ENCODE measurements around the gene C1QTNF1.
"Not testable (repeated sequence)": the region's sequence is repeated elsewhere in the genome, so short reads cannot be mapped to it uniquely, and the experiment has no call there.

C1QTNF1 gene

DNA sequence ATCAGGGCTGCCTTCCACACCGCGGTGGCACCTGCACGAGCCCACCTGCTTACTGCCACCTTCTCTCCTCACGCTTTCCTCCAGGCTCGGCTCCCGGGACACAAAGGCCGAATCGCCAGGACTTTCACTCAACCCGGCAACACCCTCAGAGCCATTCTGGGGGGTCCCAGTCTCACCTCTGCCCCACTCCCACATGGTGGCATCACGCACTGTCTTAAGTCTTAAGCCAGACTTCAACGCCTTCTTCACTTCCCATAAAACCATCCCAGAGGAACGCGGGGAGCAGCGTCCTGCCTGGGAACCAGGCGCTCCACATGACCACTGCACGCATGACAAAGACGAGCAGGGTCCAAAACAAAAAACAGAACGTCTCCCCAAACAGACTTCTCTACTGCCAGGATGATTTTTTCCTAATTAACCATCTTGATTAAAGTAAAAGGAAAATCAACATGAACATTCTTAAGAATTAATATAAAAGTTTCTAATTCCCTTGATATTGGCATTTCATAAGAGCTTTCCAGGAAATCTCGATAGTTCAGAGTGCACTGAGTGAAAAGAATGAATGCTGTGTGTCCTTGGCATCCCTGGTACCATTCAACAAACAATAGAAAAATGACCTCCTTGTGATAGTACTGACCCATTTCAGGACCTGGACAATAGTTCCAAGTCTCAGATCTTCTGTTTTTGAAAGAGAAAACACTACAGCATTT is 17.0 kb upstream of the C1QTNF1 start:
- no peak for DNase-seq

DNA sequence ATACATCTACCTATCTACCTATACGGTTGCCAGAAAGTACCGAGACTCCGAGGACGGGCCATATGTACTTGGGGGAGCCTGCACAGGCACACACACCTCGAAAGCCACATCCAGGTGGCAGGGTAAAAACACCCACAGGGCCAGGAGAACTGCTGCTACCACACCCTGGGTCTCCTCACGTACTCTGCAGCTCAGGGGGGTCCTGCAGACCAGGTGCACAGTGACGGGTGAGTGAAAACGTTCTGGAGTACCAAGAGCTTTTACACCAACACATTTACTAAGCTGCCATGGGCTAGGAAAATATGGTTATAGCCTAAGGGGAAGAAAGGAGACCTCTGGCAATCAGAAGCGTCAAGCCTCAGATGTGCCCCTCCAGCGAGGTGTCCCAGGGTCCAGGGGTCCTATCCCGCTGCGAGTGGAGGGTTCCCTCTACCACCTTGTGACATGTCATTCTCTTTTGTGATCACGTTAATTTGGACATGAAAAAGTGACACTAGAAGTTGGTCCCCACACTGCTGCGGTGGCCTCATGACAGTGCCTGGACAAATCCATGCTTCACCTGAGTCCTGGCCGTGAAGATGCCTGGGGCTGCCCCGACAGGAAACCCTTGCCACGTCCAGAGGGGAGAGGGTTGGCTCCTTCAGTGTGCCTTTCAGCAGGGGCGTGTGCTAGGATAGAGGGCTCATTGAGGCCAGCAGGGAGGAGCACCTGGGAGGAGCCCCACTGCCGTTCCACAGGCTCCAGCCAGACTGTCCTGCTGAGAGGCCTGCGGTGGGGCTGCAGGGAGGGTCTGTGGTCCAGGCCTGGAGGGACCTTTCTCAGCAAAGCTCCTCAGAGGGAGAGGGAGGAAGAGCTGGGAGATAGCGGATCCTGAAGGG is 16.2 kb upstream of the C1QTNF1 start:
- no peak for DNase-seq

DNA sequence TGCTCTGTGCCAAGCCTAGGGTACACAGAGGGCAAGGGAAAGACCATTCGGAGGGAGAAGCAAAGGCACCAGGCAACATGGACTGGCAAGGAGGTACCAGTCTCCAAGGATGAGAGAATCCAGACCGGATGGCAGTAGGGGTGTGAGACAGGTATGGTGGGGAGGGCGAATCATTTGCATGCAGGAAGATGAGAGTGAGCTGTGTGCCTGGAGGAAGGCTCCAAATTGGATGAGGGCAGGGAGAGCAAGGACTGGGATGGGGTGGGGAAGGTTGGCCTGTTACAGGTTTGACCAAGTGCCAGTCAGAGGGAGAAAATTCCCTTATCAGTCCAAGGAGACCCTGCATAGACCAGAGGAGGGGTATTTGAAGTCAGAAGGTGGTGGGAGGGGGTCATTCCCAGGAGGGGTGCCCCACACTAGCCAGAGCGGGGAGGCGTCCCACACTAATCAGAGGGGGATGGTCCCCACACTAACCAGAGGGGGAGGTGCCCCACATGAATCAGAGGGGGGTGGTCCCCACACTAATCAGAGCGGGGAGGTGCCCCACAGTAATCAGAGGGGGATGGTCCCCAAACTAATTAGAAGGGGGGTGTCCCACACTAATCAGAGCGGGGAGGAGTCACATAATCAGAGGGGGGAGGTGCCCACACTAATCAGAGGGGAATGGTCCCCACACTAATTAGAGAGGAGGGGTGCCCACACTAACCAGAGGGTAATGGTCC is 15.1 kb upstream of the C1QTNF1 start:
- no peak for DNase-seq

DNA sequence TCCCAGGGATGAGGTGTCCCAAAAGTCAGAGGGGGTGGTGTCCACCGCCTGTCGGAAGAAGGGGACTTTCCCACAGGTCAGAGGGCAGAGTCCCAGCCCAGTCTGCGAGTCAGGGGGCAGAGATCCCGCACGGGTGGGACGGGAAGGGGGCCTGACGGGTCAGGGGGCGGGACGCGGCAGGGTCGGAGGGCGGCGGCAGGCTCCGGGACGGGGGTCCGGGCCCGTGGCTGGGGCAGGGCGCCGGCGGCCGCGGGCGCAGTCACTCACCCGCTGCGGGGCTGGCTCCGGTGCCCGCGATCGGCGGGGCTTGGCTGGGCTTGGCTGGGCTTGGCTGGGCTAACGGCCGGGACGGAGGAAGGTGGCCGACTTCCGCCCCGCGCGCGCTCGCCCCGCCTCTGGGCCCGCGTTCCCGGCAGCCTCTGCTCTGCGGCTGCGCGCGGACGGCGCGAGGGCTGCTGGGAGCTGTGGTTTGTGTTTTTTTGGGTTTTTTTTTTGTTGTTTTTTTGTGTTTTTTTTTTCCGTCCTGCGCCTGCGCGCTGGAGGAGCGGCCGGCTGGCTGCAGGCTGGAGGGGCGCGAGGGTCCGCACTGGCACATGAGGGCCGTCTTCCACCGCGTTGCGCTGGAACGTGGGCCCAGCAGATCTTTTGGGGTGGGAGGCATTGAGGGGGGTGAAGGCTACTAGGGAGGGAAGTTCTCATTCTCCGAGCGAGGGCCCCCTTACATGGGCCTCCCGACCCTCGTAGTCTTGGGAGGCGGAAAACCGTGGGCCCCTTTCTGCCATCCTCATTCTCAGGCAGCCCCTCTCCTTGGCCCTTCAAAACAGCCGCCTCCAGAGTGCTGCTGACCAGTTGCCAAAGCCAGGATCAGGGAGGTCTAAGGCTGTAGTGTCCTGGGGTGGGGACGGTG is 14.3 kb upstream of the C1QTNF1 start, which contains the start of gene CANT1:
CANT1 (minus strand) TSS at position 368 of the 907 bp plus-strand sequence. CDS start 12,142 bp downstream, outside the sequence.
- DNase-seq = peak; percentile 89

DNA sequence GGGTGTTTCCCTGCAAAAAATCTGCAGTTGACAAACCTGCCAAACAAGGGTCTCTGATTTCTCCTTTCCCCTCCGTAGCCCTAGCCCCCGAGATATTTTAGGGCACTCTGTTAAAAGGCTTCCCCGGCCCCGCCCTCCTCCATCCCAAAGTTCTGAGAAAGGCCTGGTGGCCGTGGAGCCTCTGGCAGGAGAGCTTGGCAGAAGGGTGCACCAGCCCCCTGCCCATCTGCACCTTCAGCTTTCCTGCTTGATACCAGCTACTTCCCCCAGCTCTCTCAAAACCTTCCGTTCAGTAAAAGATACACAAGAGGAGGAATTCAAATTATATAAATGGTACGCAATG is 13.7 kb upstream of the C1QTNF1 start:
- no peak for DNase-seq

DNA sequence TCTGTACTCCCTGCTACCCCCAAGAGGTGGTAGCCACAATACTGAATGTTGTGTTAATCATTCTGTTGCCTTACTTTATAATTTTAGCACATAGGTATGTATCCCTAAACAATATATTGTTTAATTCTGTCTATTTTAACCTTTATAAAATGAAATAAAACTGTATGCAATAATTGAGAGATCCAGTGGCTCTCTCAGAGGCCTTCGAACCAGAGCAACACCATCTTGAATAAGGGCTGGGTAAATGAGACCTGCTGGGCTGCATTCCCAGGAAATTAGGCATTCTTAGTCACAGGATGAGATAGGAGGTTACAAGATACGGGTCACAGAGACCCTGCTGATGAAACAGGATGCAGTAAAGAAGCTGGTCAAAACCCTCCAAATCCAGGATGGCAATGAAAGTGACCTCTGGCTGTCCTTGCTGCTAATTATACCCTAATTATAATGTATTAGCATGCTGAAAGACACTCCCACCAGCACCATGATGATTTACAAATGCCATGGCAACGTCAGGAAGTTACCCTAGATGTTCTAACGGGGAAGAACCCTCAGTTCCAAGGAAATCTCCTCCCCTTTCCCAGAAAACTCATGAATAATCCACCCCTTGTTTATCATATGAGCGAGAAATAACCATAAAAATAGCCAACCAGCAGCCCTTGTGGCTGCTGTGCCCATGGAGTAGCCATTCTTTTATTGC is 12.4 kb upstream of the C1QTNF1 start:
- no peak for DNase-seq

DNA sequence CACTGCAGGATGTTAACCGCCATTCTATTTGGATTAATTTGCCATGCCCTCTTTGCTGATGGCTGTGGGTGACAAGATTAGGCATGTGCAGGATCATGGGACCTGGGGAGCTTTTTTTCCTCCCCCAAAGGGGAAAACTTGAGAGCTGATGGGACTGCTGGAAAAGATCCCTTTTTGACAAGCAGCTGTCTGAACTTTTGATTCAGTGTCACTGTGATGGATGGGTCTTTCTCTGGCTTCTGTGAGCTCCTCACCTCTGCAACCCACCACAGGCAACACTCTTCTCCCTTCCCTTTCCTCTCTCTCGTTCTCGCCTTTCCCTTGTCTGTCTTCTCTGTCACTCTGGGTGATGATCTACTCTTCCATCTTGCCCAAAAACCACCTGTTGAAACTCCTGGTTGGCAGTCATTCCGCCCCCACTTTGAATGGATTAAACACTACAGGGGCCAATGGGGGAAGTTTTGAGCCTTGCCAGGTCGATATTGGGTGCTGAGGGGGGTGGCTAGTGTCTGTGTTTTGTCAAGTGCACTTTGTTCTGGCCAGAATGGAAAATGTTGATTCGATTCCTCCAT is 11.3 kb upstream of the C1QTNF1 start:
- no peak for DNase-seq

DNA sequence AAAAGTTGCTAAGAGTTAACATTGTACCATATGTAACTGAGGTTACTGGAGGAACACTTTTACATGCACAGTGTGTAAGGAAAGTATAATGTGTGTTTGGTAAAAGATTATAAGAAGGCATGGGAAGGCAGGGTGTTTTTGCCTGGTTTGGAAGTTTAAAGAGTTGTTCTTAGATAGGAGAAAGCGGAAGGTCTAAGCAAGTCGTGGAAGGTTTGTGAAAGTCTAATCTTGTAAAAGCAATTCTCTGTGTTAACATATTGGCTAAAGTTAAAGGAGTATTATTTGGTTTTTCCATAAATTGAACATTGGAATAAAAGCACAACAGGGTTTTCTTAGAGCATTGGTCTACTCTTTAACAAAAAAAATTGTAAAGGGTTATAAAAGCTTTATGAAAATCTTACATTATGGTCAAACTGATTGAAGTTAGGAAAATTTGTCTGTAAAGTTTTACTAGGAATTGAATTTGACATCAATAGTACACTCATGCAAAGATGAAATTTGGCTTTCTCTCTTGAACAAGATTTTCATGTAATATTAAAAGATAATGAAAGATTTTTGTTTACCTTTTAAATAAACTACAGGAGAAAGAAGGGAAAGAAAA is 9.7 kb upstream of the C1QTNF1 start:
- DNase-seq = no peak

DNA sequence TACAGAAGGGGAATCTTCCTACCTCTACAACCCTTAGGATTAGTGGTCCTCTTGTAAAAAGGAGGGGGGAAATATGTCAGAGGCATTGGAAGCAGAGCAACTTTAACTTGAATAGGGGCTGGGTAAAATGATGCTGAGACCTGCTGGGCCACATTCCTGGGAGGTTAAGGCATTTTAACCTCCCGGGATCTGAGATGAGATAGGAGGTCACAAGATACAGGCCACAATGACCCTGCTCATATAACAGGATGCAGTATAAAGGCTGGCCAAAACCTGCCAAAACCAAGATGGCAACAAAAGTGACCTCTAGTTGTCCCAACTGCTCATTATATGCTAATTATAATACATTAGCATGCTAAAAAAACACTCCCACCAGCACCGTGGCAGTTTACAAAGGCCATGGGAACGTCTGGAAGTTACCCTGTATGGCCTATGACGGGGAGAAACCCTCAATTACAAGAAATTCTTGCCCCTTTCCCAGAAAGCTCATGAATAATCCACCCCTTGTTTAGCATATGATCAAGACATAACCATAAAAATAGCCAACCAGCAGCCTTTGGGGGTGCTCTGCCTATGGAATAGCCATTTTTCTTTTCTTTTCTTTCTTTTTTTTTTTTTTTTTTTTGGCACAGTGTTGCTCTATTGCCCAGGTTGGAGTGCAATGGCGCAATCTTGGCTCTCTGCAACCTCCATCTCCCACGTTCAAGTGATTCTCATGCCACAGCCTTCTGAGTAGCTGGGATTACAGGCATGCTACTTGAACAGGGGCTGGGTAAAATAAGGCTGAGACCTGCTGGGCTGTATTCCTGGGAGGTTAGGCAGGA is 6.2 kb upstream of the C1QTNF1 start:
- DNase-seq = no peak

DNA sequence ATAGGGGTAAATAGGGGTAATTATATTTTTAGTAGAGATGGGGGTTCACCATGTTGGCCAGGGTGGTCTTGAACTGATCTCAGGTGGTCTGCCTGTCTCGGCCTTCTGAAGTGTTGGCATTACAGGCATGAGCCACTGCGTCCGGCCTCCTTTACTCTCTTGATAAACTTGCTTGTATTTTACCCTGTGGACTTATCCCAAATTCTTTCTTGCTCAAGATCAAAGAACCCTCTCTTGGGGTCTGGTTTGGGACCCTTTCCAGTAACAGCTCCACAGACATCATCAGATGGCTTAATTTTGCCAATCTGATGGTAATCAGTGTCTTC is 5.6 kb upstream of the C1QTNF1 start:
- DNase-seq = no peak

DNA sequence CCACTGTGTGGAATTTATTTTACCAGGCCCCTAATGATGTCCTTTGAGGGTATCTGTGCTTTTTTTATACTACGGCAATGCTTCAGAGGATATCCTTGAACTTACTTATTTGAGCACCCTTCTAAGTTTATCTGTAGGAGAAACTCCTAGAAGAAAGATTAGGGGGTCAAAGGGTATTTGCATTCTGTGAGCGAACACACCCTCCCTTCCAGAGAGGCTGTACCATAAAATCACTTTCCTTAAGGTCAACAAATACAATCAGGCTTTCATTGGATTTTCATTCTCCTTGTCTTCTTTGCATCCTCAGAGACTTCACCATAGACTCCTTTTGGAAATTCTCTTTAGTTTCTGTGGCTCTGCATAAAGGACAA is 4.7 kb upstream of the C1QTNF1 start:
- no peak for DNase-seq

DNA sequence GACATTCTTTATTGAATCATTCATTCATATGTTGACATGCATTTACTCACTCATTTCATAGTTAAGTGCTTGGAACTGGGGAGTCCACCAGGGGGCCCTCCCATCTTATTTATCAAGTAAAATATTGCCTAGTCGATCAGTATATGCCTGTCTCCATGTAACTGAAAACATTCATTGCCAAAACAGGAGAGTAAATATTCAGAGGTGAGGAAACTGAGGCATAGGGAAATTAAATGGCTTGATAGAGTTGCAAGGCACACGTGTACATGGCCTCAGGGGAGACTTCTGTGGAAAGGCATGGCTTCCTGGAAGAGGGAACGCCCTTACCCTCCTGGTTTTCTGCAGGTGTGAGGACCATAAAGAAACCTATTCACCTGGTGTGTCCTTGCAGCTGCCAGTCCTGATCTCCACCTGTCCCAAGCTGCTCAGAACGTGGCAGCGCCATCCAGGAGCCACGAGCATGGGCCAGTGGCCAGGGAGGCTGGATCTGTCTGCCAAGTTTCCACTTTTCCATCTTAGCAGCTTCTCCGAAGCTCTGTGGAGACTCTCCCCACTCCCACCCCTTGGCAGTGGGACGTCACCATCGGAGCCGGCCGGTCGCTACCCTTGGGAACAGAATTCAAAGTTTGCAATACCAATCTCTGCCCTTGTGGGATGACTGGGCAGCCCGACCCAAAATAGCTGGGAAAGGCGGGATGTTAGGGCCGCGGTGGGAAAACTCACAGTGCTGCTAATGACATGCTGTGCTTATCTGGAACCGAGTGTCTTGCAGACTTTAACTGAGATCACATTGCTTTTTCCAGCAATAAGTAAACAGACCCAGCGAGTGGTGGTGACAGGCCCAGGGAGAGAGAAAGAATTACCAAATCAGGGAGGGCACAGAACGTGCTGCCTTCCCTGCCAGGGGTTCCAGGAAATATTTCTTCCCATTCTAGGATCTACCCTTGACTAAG is 4.1 kb upstream of the C1QTNF1 start:
- peak; percentile 64 for DNase-seq

DNA sequence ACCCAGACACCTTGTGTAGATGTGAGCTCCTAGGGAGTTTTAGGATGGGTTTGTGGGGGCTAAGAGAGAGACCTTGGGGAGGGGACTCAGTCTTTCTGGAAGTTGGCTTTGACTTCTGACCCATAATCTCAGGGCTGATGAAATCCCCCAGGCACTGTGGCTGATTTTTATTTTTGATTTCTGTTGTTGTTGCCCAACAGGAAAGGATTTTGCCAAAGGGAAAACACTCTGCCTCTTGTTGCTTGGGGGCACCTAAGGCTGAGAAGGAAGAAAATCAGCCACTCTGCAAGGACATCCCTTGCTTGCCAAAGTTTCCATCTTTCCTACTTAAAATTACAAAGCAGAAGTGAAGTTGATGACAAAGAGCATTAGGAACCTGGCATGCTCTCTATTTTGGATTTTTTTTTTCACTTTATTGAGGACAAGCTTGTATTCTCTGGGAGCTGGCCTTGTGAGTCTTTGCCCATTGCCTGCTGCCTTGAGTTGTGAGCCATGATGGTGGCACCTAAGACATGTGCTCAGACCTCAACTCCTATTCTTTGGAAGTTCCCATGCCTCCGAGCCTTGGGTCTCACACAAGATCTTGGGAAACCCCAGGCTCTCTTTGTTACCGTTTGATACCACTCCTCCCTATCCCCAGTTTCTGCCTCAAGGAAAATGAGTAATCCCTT is 3.2 kb upstream of the C1QTNF1 start:
- no peak for DNase-seq

DNA sequence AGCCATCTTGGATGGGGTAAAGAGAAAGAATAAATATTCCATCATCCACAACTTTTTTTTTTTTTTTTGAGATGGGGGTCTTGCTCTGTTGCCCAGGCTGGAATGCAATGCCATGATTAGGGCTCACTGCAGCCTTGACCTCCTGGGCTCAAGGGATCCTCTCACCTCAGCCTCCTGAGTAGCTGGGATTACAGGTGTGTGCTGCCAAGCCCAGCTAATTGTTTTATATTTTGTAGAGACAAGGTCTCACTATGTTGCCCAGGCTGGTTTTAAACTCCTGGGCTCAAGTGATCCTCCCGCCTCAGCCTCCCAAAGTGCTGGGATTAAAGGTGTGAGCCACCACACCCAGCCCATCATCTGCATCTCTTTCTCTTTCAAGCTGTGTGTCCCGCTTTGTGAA is 2.0 kb upstream of the C1QTNF1 start:
- not testable (repeated sequence) for DNase-seq

DNA sequence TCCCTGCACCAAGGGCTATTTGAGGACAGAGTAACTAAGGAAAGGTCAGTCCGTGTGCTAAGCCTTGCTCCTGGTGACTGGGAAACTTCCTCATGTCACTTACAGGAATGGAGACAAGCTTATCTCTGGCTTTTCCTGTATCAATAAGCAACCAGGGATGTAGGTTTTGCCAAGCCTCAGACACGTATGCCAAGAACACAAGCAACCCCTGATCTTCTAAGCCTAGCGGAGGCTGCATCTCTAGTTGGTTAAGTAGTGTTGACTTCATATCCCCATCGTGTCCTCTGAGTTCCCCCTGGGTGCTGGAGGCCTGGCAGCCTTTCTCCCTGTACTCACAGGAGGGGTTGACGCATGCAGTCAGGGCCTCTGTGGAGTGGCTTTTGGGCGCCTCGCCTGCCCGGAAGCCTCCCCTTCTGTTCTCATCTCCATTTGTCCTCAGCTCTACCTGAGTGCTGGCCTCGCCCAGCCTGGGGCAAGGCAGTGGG is 1.4 kb upstream of the C1QTNF1 start:
- DNase-seq = no peak

DNA sequence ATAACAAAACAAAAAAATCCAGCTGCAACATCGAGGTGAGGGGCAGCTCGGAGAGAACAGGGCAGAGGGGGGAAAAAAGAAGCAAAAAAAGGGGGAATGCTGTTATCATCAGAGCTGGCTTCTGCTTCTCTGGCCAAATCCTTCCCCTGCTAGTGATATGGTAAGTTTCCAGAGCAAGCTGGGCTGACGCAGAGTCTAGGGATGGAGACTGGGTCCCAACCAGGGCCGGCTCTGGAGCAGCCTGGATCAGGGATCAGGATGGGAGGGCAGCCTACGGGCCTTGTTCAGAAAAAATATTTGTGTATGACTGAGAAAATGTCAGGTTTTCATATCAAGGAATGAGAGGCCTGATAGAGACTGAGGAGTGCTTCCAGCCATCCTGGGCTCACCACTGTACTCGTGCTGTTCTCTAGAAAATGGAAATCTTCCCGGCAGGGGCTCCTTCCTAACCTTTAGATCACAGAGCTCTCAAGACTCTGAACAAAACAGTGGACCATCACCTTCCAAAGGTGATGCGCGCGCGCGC is 726 bp upstream of the C1QTNF1 start:
- no peak for DNase-seq

DNA sequence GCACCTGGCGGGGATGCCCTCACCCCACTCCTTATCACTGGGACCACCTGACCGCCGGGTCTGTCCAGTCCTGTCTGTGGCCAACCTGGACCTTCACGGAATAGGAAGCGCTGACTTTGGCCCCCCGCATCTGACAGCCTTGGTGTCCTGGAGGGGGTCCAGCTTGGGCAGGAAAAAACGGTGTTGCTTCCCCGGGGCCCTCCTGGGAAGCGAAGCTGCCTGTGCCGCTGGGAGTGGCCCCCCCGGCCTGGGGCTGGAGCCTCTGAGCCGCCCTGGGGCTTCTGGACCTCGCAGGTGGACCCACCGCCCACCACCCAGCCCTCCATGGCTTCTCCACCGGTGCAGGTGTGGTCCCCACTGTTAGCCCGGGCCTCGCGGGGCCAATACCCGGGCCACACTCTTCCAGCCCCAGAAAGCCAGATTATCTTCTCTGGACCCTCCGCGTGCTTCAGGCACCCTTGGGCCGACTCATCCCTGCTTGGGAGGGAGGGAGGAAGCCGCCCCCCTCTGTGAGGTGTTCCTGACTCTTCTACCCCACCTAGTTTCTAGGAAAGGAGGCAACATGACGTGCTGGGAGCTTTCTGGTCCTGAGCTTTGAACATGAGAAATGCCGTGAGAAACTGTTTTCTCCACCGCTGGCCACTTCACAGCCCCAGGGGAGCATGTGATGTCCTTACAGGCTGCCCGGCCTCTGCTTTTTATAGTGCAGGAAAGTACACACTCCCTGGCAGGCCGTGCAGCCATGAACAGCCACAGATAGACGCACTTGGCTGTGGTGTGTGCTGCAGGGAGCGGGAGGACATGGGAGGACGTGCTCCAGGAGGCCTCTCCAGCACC is 1.1 kb downstream of the C1QTNF1 start:
- no peak for DNase-seq

All from CD4-positive, alpha-beta T cell treated with Interleukin-6 for 4 hours (primary cell).